Stimulated activated CD8-positive, alpha-beta memory T cell treated with anti-CD3 and anti-CD28 coated beads, Interleukin-12 subunit alpha, Interleukin-12 subunit beta, amount 100 ng/mL, for 24 hours (primary cell): ENCODE results near the gene PBX2.
A peak's percentile ranks its signal among the peaks of the same experiment; 100 is the strongest.

Experiments
- DNase-seq: peaks from one replicate; pipeline ENCODE4 v3.0.0-alpha.2; 2020; ENCODE audit errors: extremely low read depth

The PBX2 gene

GRCh38 chr6:32173051-32173727 is 16.8 kb downstream of the PBX2 start:
- DNase-seq, result no peak

GRCh38 chr6:32171234-32171633 is 18.8 kb downstream of the PBX2 start:
- no peak for DNase-seq

- DNase-seq, result no peak
Measured at GRCh38 chr6:32170294-32170693, 19.7 kb downstream of the PBX2 start.

GRCh38 chr6:32168807-32169591 is 21.0 kb downstream of the PBX2 start:
- DNase-seq, result no peak

GRCh38 chr6:32168350-32168749 is 21.7 kb downstream of the PBX2 start:
- DNase-seq, result no peak

- no peak for DNase-seq
Measured at GRCh38 chr6:32167761-32168262, 22.2 kb downstream of the PBX2 start.

- no peak for DNase-seq
Measured at GRCh38 chr6:32167154-32167760, 22.7 kb downstream of the PBX2 start.

- no peak for DNase-seq
Measured at GRCh38 chr6:32166411-32167061, 23.5 kb downstream of the PBX2 start.

GRCh38 chr6:32164295-32164694 is 25.7 kb downstream of the PBX2 start, which contains the start of gene EGFL8:
EGFL8 (plus strand) TSS chr6:32164595; CDS start chr6:32166166, 1,571 bp downstream.
- DNase-seq, result no peak

- no peak for DNase-seq
Measured at GRCh38 chr6:32163559-32164258, 26.3 kb downstream of the PBX2 start.

- no peak for DNase-seq
Measured at GRCh38 chr6:32158052-32158451, 31.9 kb downstream of the PBX2 start.

GRCh38 chr6:32156891-32157290 is 33.1 kb downstream of the PBX2 start:
- no peak for DNase-seq

GRCh38 chr6:32154514-32155161 is 35.4 kb downstream of the PBX2 start:
- no peak for DNase-seq

GRCh38 chr6:32153564-32154513 is 36.2 kb downstream of the PBX2 start, which contains the start of gene PPT2:
PPT2 (plus strand) TSS chr6:32154141; CDS start chr6:32154595, 454 bp downstream.
- peak; percentile 67 for DNase-seq

- DNase-seq, result no peak
Measured at GRCh38 chr6:32152769-32153563, 37.0 kb downstream of the PBX2 start.

- no peak for DNase-seq
Measured at GRCh38 chr6:32151863-32152768, 37.9 kb downstream of the PBX2 start, which contains the start of gene PRRT1. PRRT1 (minus strand) TSS chr6:32151939; CDS start chr6:32151827, 112 bp downstream.

GRCh38 chr6:32151181-32151862 is 38.7 kb downstream of the PBX2 start:
- no peak for DNase-seq
